Karpas-422 (cell line): ENCODE data around the gene GPLD1. TPM values are rescaled to one million over a fixed set of nuclear protein-coding genes. Genes with fewer than 3 reads are reported as not detected.

Source experiments
- DNase-seq: peaks from one replicate; pipeline ENCODE4 v3.0.0-alpha.2; 2015
- H2AFZ ChIP-seq: fragments of 200-600 bp; sonication (generic); 2 replicates; pipeline ENCODE4 v1.6.1; 2014; ENCODE audit warnings: antibody characterized with exemption, low read length, mixed read lengths
- H3K27ac ChIP-seq: fragments of 200-600 bp; sonication (generic); 2 replicates; pipeline ENCODE4 v1.5.1; 2014; ENCODE audit warnings: mild to moderate bottlenecking, low read length, moderate library complexity
- H3K27me3 ChIP-seq: fragments of 200-600 bp; sonication (generic); 2 replicates; pipeline ENCODE4 v1.6.1; 2014; ENCODE audit warnings: low read length, mixed read lengths
- H3K36me3 ChIP-seq: fragments of 200-600 bp; sonication (generic); 2 replicates; pipeline ENCODE4 v1.6.1; 2014; ENCODE audit warnings: low read length, mixed read lengths; ENCODE audit not compliant: insufficient read depth
- H3K4me1 ChIP-seq: fragments of 200-600 bp; sonication (generic); 2 replicates; pipeline ENCODE4 v1.6.1; 2014; ENCODE audit warnings: mild to moderate bottlenecking, low read length, mixed read lengths
- H3K4me2 ChIP-seq: fragments of 200-600 bp; sonication (generic); 2 replicates; pipeline ENCODE4 v1.6.1; 2014; ENCODE audit warnings: low read length, low read depth, mild to moderate bottlenecking; ENCODE audit not compliant: poor library complexity, severe bottlenecking
- H3K4me3 ChIP-seq: fragments of 200-600 bp; sonication (generic); 2 replicates; pipeline ENCODE4 v1.5.1; 2014; ENCODE audit warnings: mild to moderate bottlenecking, antibody characterized with exemption, low read length, mixed read lengths
- H3K79me2 ChIP-seq: fragments of 200-600 bp; sonication (generic); 2 replicates; pipeline ENCODE4 v1.6.1; 2014; ENCODE audit warnings: mild to moderate bottlenecking, low read length, mixed read lengths
- H3K9ac ChIP-seq: fragments of 200-600 bp; sonication (generic); 2 replicates; pipeline ENCODE4 v1.6.0; 2014; ENCODE audit warnings: low read length
- H3K9me2 ChIP-seq: fragments of 200-600 bp; sonication (generic), shearing (Covaris generic); replicated peaks from 2 replicates; pipeline ENCODE4 v1.6.0; 2014; ENCODE audit warnings: mild to moderate bottlenecking, low read length, moderate library complexity; ENCODE audit not compliant: insufficient read depth
- H3K9me3 ChIP-seq: fragments of 300-700, 200-600 bp; sonication (generic); 2 replicates; pipeline ENCODE4 v1.6.1; 2014; ENCODE audit warnings: low read length, mixed read lengths
- H4K20me1 ChIP-seq: fragments of 200-600 bp; sonication (generic); 2 replicates; pipeline ENCODE4 v1.6.1; 2014; ENCODE audit warnings: mild to moderate bottlenecking, antibody characterized with exemption, low read length, low read depth; ENCODE audit not compliant: insufficient read depth
- total RNA-seq: library from RNA; depleted of rRNA; stranded (reverse); fragments of >200 nt; shearing (Covaris generic); gene quantifications from 2 replicates; pipeline ENCODE4 v1.2.3, GENCODE V29; 2014; ENCODE audit warnings: low replicate concordance

GPLD1 gene
- total RNA-seq, 1 experiment from 2014 or later, result 9.0 TPM

- DNase-seq, result no peak
- Histone ChIP-seq H3K27ac (no peak overlapping the region), H4K20me1 (no peaks in the 10 kb centered on the region), H3K79me2 (no peaks in the 10 kb centered on the region), H3K9me2 (no peaks in the 10 kb centered on the region), H3K27me3 (no peaks in the 10 kb centered on the region), H3K9me3 (no peaks in the 10 kb centered on the region), H3K36me3 (no peaks in the 10 kb centered on the region), H3K4me1 (no peaks in the 10 kb centered on the region), H3K9ac (no peak overlapping the region), H3K4me3 (no peak overlapping the region), H2AFZ (no peak overlapping the region), H3K4me2 (no peak overlapping the region)
Measured at GRCh38 chr6:24458134-24458533, 31.2 kb downstream of the GPLD1 start.

DNA sequence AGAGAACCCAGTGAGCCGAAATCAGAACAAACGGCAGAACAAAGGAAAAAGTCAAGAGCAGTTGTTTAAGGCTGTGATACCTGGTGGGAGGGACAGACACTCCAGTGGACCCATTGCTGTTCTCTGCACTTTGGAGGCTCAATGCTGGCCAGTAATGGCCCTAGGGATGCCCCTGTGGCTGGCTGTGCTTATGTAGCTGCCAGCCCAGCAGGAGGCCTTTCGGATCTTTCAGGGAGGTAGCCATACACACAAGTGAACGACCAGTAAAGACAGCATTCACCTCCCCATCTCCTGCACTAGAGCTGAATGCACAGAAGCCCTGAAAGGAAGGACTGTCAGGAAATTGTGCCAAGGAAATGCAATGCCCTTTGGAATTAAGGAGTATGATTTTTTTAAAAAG, 34.3 kb downstream of the GPLD1 start:
- no peak for DNase-seq
- H3K9me3 ChIP-seq, result no peaks in the 10 kb centered on the region
- no peaks in the 10 kb centered on the region for H3K9me2 ChIP-seq
- H4K20me1 ChIP-seq, result no peaks in the 10 kb centered on the region
- H3K4me3 ChIP-seq, result no peak overlapping the region
- no peaks in the 10 kb centered on the region for H3K79me2 ChIP-seq
- H3K27ac ChIP-seq, result no peak overlapping the region
- H3K9ac ChIP-seq, result no peak overlapping the region
- no peaks in the 10 kb centered on the region for H3K4me1 ChIP-seq
- no peaks in the 10 kb centered on the region for H3K27me3 ChIP-seq
- no peaks in the 10 kb centered on the region for H3K36me3 ChIP-seq
- H3K4me2 ChIP-seq, result no peak overlapping the region
- no peak overlapping the region for H2AFZ ChIP-seq

GRCh38 chr6:24454452-24454851, 34.9 kb downstream of the GPLD1 start:
- Histone ChIP-seq H3K4me1 (no peaks in the 10 kb centered on the region), H3K4me3 (no peak overlapping the region), H2AFZ (no peak overlapping the region), H3K79me2 (no peaks in the 10 kb centered on the region), H3K9me2 (no peaks in the 10 kb centered on the region), H3K4me2 (no peak overlapping the region), H3K36me3 (no peaks in the 10 kb centered on the region), H3K27me3 (no peaks in the 10 kb centered on the region), H3K9me3 (no peaks in the 10 kb centered on the region), H3K9ac (no peak overlapping the region), H4K20me1 (no peaks in the 10 kb centered on the region), H3K27ac (no peak overlapping the region)
- DNase-seq, result no peak

DNA sequence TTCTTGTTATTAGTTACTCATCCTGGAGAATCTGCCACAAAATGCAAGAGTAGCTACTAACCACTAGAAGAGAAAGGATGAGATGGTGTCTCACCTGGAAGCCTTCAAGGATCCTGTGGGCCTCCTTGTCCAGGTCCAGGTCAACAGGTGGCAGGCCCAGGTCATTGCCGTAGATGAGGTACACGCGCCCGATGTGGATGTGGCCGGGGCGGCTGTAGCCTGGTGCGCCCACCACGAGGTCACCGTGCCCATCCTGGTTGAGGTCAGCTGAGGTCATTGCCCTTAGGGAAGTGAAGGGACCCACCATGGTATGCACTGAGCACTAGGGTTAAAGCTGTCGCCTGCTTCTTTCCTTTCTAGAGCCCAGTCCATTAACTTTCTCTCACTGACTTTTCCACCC, 35.5 kb downstream of the GPLD1 start:
- H3K4me3 ChIP-seq, result no peak overlapping the region
- no peaks in the 10 kb centered on the region for H3K4me1 ChIP-seq
- H3K9me3 ChIP-seq, result no peaks in the 10 kb centered on the region
- H4K20me1 ChIP-seq, result no peaks in the 10 kb centered on the region
- H3K27me3 ChIP-seq, result no peaks in the 10 kb centered on the region
- DNase-seq, result no peak
- no peak overlapping the region for H3K9ac ChIP-seq
- no peaks in the 10 kb centered on the region for H3K79me2 ChIP-seq
- no peaks in the 10 kb centered on the region for H3K36me3 ChIP-seq
- H3K9me2 ChIP-seq, result no peaks in the 10 kb centered on the region
- H3K4me2 ChIP-seq, result no peak overlapping the region
- no peak overlapping the region for H2AFZ ChIP-seq
- H3K27ac ChIP-seq, result no peak overlapping the region

- Histone ChIP-seq H3K27me3 (no peaks in the 10 kb centered on the region), H3K9ac (no peak overlapping the region), H3K9me2 (no peaks in the 10 kb centered on the region), H3K27ac (no peak overlapping the region), H3K36me3 (no peaks in the 10 kb centered on the region), H3K4me3 (no peak overlapping the region), H3K79me2 (no peaks in the 10 kb centered on the region), H3K9me3 (no peaks in the 10 kb centered on the region), H3K4me2 (no peak overlapping the region), H2AFZ (no peak overlapping the region), H3K4me1 (no peaks in the 10 kb centered on the region), H4K20me1 (no peaks in the 10 kb centered on the region)
- no peak for DNase-seq
Measured at GRCh38 chr6:24451581-24452388, 37.6 kb downstream of the GPLD1 start.

DNA sequence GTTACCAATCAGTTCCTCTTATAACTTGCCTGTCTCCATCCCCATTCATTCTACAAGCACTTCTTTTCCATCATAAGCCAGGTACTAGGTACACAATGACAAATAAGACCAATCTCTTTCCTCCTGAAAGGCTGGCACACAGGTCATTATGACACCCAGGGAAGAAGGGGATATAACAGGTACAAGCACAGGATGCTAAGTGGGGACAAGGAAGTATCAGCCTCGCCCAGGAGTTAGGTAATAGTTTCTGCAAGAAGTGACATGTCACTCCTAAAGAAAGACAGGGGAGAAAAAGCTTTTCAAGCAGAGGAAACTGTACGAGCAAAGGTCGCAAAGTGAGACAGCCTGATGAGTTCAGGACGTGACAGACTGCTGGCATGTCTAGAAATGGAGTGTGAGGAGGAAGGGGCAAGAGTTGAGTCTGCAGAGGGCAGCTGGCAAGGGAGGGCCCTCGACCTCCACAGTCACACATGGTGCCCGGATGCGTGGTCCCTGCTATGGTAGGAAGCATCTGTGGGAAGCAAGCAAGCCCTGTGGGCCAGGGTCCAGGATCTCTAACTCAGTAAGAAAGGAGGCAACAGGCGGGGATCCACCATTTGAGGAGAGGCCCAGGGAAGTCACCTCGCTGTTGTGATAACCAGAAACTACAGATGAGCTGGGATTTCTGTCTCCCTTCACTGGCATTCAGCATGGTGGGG, 40.4 kb downstream of the GPLD1 start:
- Histone ChIP-seq H3K36me3 (no peaks in the 10 kb centered on the region), H3K4me3 (no peak overlapping the region), H4K20me1 (no peaks in the 10 kb centered on the region), H3K27me3 (no peaks in the 10 kb centered on the region), H3K9ac (no peak overlapping the region), H3K27ac (no peak overlapping the region), H2AFZ (no peak overlapping the region), H3K4me1 (no peaks in the 10 kb centered on the region), H3K4me2 (no peak overlapping the region), H3K9me3 (no peaks in the 10 kb centered on the region), H3K79me2 (no peaks in the 10 kb centered on the region), H3K9me2 (no peaks in the 10 kb centered on the region)
- DNase-seq, result no peak

GRCh38 chr6:24448396-24448795, 41.0 kb downstream of the GPLD1 start:
- H3K36me3 ChIP-seq, result no peaks in the 10 kb centered on the region
- no peak overlapping the region for H3K4me3 ChIP-seq

DNA sequence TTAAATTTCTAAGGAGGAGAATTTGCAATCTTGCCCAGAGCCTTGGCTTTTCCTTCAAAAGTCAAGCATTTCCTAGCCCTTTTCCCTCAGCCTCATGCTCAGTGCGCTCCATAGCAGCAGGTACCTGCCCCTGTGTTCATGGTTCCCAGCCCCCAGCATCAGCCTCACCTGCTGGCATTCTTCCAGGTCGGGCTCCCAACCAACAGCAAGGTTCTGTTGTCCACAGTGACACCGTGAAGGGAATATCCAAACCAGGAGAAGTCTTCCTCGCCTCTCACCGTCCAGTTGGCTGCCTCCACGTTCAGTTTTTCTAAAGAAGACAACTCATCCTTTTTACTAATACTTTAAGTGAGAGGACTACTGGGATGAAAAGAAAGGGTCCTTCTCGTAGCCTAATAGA, 42.7 kb downstream of the GPLD1 start:
- DNase-seq, result no peak
- no peaks in the 10 kb centered on the region for H3K9me3 ChIP-seq
- no peak overlapping the region for H3K4me3 ChIP-seq
- H4K20me1 ChIP-seq, result no peaks in the 10 kb centered on the region
- H2AFZ ChIP-seq, result no peak overlapping the region
- H3K9me2 ChIP-seq, result no peaks in the 10 kb centered on the region
- H3K27ac ChIP-seq, result no peak overlapping the region
- no peak overlapping the region for H3K4me2 ChIP-seq
- no peaks in the 10 kb centered on the region for H3K36me3 ChIP-seq
- no peaks in the 10 kb centered on the region for H3K79me2 ChIP-seq
- H3K9ac ChIP-seq, result no peak overlapping the region
- no peaks in the 10 kb centered on the region for H3K27me3 ChIP-seq
- no peaks in the 10 kb centered on the region for H3K4me1 ChIP-seq

More at GRCh38 chr6:24448396-24448795, 41.0 kb downstream of the GPLD1 start:
- H3K27me3 ChIP-seq, result no peaks in the 10 kb centered on the region
- no peaks in the 10 kb centered on the region for H3K9me2 ChIP-seq
- no peak overlapping the region for H3K27ac ChIP-seq
- H3K4me2 ChIP-seq, result no peak overlapping the region
- H3K4me1 ChIP-seq, result no peaks in the 10 kb centered on the region
- H3K9ac ChIP-seq, result no peak overlapping the region
- H2AFZ ChIP-seq, result no peak overlapping the region
- no peaks in the 10 kb centered on the region for H3K79me2 ChIP-seq
- no peaks in the 10 kb centered on the region for H4K20me1 ChIP-seq
- no peaks in the 10 kb centered on the region for H3K9me3 ChIP-seq
- DNase-seq, result no peak
